GM23338 (cell line): Measurements from ENCODE around the gene VSTM2L. TPM values are rescaled to one million over a fixed set of nuclear protein-coding genes. Genes with fewer than 3 reads are reported as not detected.

Source experiments
- ATAC-seq: fragments of 200-7000 bp; cut with Tn5 transposase; 3 replicates; pipeline ENCODE4 v1.9.1; 2020
- DNase-seq: peaks from one replicate; pipeline ENCODE4 v3.0.0-alpha.2; 2015; ENCODE audit warnings: low spot score
- H2AFZ ChIP-seq: fragments of 200-600 bp; sonication (generic); 2 replicates; pipeline ENCODE4 v1.8.0; 2016; ENCODE audit warnings: antibody characterized with exemption, mild to moderate bottlenecking, moderate library complexity
- H3F3A ChIP-seq: fragments of 200-600 bp; sonication (generic); replicated peaks from 2 replicates; pipeline ENCODE4 v1.8.0; 2017; ENCODE audit warnings: antibody characterized with exemption, mixed run types, low read depth
- H3K27ac ChIP-seq: fragments of 200-600 bp; sonication (generic); 2 replicates; pipeline ENCODE4 v1.6.1; 2016; ENCODE audit warnings: low read depth
- H3K27me3 ChIP-seq: fragments of 200-600 bp; sonication (generic); 2 replicates; pipeline ENCODE4 v1.8.0; 2016; ENCODE audit warnings: mild to moderate bottlenecking, mixed run types, moderate library complexity; ENCODE audit not compliant: insufficient read depth
- H3K36me3 ChIP-seq: fragments of 200-600 bp; sonication (generic); 2 replicates; pipeline ENCODE4 v1.8.0; 2016; ENCODE audit warnings: mild to moderate bottlenecking; ENCODE audit not compliant: insufficient read depth
- H3K4me1 ChIP-seq: fragments of 200-600 bp; sonication (generic); 2 replicates; pipeline ENCODE4 v1.8.0; 2016; ENCODE audit warnings: mild to moderate bottlenecking, moderate library complexity; ENCODE audit not compliant: insufficient read depth
- H3K4me2 ChIP-seq: fragments of 200-600 bp; sonication (generic); 2 replicates; pipeline ENCODE4 v1.7.1; 2017; ENCODE audit warnings: mixed run types
- H3K4me3 ChIP-seq: fragments of 200-600 bp; sonication (generic); 2 replicates; pipeline ENCODE4 v1.6.1; 2016; ENCODE audit warnings: mixed run types
- H3K79me2 ChIP-seq: fragments of 200-600 bp; sonication (generic); replicated peaks from 2 replicates; pipeline ENCODE4 v1.8.0; 2017; ENCODE audit warnings: mild to moderate bottlenecking; ENCODE audit not compliant: insufficient read depth
- H3K9me2 ChIP-seq: fragments of 200-600 bp; sonication (generic); 2 replicates; pipeline ENCODE4 v1.8.0; 2017; ENCODE audit not compliant: insufficient read depth
- H4K20me1 ChIP-seq: fragments of 200-600 bp; sonication (generic); replicated peaks from 2 replicates; pipeline ENCODE4 v1.8.0; 2017; ENCODE audit warnings: mild to moderate bottlenecking; ENCODE audit not compliant: insufficient read depth
- H3K27ac Mint-ChIP-seq: 2 replicates; pipeline ENCODE4 v1.8.0; 2020; ENCODE audit warnings: inconsistent platforms, mild to moderate bottlenecking, moderate library complexity, mixed read lengths
- H3K27me3 Mint-ChIP-seq: 3 replicates; pipeline ENCODE4 v1.8.0; 2022; ENCODE audit warnings: low read depth, mild to moderate bottlenecking, moderate library complexity, mixed read lengths, inconsistent platforms; ENCODE audit not compliant: insufficient read depth, poor library complexity
- H3K36me3 Mint-ChIP-seq: 3 replicates; pipeline ENCODE4 v1.8.0; 2021; ENCODE audit warnings: low read depth, mild to moderate bottlenecking, inconsistent platforms, moderate library complexity, mixed read lengths
- H3K4me1 Mint-ChIP-seq: 3 replicates; pipeline ENCODE4 v1.8.0; 2020; ENCODE audit warnings: mild to moderate bottlenecking, inconsistent platforms, mixed read lengths
- H3K4me3 Mint-ChIP-seq: 3 replicates; pipeline ENCODE4 v1.8.0; 2021; ENCODE audit warnings: moderate library complexity, mild to moderate bottlenecking, inconsistent platforms, mixed read lengths
- H3K9me3 Mint-ChIP-seq: 3 replicates; pipeline ENCODE4 v1.8.0; 2020; ENCODE audit warnings: moderate library complexity, mild to moderate bottlenecking, inconsistent platforms, mixed read lengths
- CTCF ChIP-seq, 2 experiments: fragments of 200-600 bp in 1 of 2; sonication (generic) in 1 of 2; conservative IDR thresholded peaks; 2 replicates each; pipeline versions ENCODE4 v1.5.1 to v1.6.1; 2016 to 2017; ENCODE audit warnings: antibody characterized with exemption in 2 of 2, low read depth in 2 of 2, mild to moderate bottlenecking in 2 of 2, moderate library complexity in 1 of 2
- EZH2 ChIP-seq: fragments of 200-600 bp; sonication (generic); IDR thresholded peaks from one replicate; pipeline ENCODE4 v1.8.0; 2017; ENCODE audit warnings: antibody characterized with exemption, mild to moderate bottlenecking, low read depth; ENCODE audit not compliant: unreplicated experiment
- NANOG ChIP-seq: IDR thresholded peaks from 2 replicates; pipeline ENCODE4 v1.6.1; 2016; ENCODE audit warnings: antibody characterized with exemption, borderline replicate concordance
- POLR2AphosphoS5 ChIP-seq: IDR thresholded peaks from 2 replicates; pipeline ENCODE4 v1.6.1; 2016; ENCODE audit warnings: antibody characterized with exemption, low read depth
- REST ChIP-seq: IDR thresholded peaks from one replicate; pipeline ENCODE4 v1.6.1; 2018; ENCODE audit warnings: antibody characterized with exemption; ENCODE audit not compliant: unreplicated experiment
- STAT1 ChIP-seq: IDR thresholded peaks from one replicate; pipeline ENCODE4 v1.6.1; 2016; ENCODE audit warnings: antibody characterized with exemption; ENCODE audit not compliant: unreplicated experiment
- ZNF462 ChIP-seq: fragments of 250-450 bp; sonication (Bioruptor Pico); IDR thresholded peaks from 2 replicates; pipeline ENCODE4 v1.5.0; 2020; ENCODE audit warnings: mild to moderate bottlenecking, moderate library complexity
- polyA plus RNA-seq: library from polyadenylated mRNA; unstranded; fragments of >200 nt; fragmentation: Nextera tagmentation; extraction: Ambion mirVana; gene quantifications from 2 replicates; pipeline ENCODE4 v1.2.1, GENCODE V29; 2016
- total RNA-seq: library from RNA; depleted of rRNA; stranded (reverse); fragments of >200 nt; shearing (Covaris generic); gene quantifications from 2 replicates; pipeline ENCODE4 v1.2.3, GENCODE V29; 2014

Gene VSTM2L
- total and polyA plus RNA-seq, 2 experiments from 2014 or later, result 0.60 to 1.9 TPM

GRCh38 chr20:37907677-37908401 lies 4.9 kb downstream of the VSTM2L start (continued):
- TF ChIP-seq ZNF462 (CRISPR knock-in tag) (no peak), STAT1 (no peak)

GRCh38 chr20:37911261-37911660 lies 8.3 kb downstream of the VSTM2L start:
- peaks cover 6% of the 10 kb centered on the region; the same call in 1 of the 2 replicates for H3F3A ChIP-seq
- peaks cover 25% of the 10 kb centered on the region for H3K27me3 Mint-ChIP-seq
- no peak overlapping the region for H3K27ac Mint-ChIP-seq
- no peak for ATAC-seq
- H3K36me3 Mint-ChIP-seq, result no peaks in the 10 kb centered on the region
- H3K4me1 Mint-ChIP-seq, result peaks cover 64% of the 10 kb centered on the region
- no peak overlapping the region for H3K27ac ChIP-seq
- no peaks in the 10 kb centered on the region for H3K9me3 Mint-ChIP-seq
- H3K4me3 Mint-ChIP-seq, result no peak overlapping the region
- no peak overlapping the region; the same call in 1 of the 2 replicates for H3K4me2 ChIP-seq
- H3K4me3 ChIP-seq, result no peak overlapping the region
- H3K9me2 ChIP-seq, result no peaks in the 10 kb centered on the region
- no peaks in the 10 kb centered on the region for H4K20me1 ChIP-seq
- no peaks in the 10 kb centered on the region for H3K79me2 ChIP-seq
- H3K36me3 ChIP-seq, result no peaks in the 10 kb centered on the region
- peaks cover 6% of the 10 kb centered on the region; the same call in 1 of the 2 replicates for H3K27me3 ChIP-seq
- DNase-seq, result no peak
- H2AFZ ChIP-seq, result no peak overlapping the region
- H3K4me1 ChIP-seq, result peaks cover 46% of the 10 kb centered on the region
- TF ChIP-seq REST (no peak), CTCF (conservative IDR thresholded peaks at IDR 0.05; ENCODE audit: low read depth in 2 of 2) (no peak), EZH2 (no peak), POLR2AphosphoS5 (no peak), NANOG (no peak)
